ENCODE data around the gene SPESP1.
"Not testable (repeated sequence)": the region's sequence is repeated elsewhere in the genome, so short reads cannot be mapped to it uniquely, and the experiment has no call there.

Gene SPESP1

DNA sequence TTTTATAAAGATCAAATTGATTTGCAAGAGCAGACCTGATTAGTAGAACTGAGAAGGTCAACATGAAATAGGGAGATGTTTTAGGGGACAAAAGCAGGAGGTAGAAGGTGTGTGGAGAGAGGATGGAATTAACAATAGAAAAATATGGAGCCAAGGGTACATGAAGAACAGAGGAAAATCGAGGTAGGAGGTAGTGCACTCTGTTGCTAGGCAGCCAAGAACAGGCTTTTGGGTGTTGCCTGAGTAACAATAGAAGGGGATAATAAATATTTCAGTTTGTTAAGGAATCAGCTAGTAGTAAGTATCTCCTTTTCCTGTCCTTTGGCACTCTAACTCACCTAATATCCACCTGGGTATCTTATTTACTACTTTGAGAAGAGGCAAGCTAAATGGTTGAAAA is 9.2 kb downstream of the SPESP1 start:
- TF ChIP-seq, protein P1, sequence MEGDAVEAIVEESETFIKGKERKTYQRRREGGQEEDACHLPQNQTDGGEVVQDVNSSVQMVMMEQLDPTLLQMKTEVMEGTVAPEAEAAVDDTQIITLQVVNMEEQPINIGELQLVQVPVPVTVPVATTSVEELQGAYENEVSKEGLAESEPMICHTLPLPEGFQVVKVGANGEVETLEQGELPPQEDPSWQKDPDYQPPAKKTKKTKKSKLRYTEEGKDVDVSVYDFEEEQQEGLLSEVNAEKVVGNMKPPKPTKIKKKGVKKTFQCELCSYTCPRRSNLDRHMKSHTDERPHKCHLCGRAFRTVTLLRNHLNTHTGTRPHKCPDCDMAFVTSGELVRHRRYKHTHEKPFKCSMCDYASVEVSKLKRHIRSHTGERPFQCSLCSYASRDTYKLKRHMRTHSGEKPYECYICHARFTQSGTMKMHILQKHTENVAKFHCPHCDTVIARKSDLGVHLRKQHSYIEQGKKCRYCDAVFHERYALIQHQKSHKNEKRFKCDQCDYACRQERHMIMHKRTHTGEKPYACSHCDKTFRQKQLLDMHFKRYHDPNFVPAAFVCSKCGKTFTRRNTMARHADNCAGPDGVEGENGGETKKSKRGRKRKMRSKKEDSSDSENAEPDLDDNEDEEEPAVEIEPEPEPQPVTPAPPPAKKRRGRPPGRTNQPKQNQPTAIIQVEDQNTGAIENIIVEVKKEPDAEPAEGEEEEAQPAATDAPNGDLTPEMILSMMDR (IDR thresholded peaks at IDR 0.05; ENCODE audit: low read depth, low read length, missing control alignments), result no peak
- in situ Hi-C loops (cut with HindIII; ENCODE audit: low sequenced_read_pairs), result no loop called here
- DNase-seq (ENCODE audit: low read depth), result no peak
- H3K4me3 ChIP-seq (ENCODE audit: low read depth, low read length), result no peak overlapping the region

DNA sequence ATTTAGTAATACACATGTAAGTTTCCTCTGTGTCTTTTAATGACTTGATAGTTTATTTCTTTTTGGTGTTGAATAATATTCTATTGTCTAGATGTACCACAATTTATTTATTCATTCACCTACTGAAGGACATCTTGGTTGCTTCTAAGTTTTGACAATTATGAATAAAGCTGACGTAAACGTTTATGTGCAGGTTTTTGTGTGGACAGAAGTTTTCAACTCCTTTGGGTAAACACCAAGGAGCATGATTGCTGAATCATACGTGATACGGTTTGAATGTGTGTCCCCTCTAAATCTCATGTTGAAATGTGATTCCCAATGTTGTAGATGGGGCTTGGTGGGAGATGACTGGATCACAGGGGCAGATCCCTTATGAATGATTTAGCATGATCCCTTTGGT is 21.5 kb downstream of the SPESP1 start:
- no peak for DNase-seq (ENCODE audit: low read depth)
- H3K4me3 ChIP-seq (ENCODE audit: low read depth, low read length), result no peak overlapping the region
- TF ChIP-seq, protein P1 (IDR thresholded peaks at IDR 0.05; ENCODE audit: low read depth, low read length, missing control alignments), result no peak
- in situ Hi-C loops (cut with HindIII; ENCODE audit: low sequenced_read_pairs), result no loop called here

DNA sequence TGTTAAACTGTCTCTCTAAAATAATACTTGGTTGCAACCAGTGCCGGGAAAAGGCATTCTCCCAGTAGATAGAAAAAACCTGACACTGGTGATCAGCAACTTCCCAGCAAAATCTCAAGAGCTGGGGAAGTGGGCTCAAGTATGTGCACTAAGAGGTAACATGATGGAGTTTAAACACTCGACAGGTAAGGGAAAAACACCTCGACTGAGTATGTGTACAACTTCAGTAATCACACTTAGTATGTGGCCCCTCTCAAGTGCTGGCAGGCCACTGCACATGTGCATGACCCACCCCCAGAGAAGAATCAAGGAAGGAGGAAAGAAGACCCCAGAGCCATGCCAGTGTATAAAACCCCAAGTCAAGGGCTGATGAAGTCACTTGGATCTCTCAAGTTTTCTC is 27.4 kb downstream of the SPESP1 start:
- TF ChIP-seq, protein P1 (IDR thresholded peaks at IDR 0.05; ENCODE audit: low read depth, low read length, missing control alignments), result no peak
- H3K4me3 ChIP-seq (ENCODE audit: low read depth, low read length), result no peak overlapping the region
- no peak for DNase-seq (ENCODE audit: low read depth)
- in situ Hi-C loops (cut with HindIII; ENCODE audit: low sequenced_read_pairs), result no loop called here

DNA sequence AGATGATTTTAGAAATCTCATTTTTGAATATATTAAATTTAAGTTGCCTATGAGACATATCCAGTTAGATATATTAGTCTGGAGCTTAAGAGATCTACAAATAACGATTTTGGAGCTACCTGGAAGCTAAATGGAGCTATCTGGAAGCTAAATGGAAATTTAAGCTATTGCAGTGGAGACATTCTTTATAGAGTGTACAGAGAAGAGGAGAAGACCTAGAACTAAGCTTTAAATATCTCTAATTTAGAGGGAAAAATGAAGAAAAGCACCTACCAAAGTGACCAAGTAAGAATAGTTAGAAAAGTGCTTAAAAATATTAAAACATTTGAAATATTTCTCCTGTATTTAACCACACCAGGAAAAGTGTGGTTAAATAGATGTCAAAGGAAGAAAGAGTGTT is 28.3 kb downstream of the SPESP1 start:
- no peak overlapping the region for H3K4me3 ChIP-seq (ENCODE audit: low read depth, low read length)
- TF ChIP-seq, protein P1 (IDR thresholded peaks at IDR 0.05; ENCODE audit: low read depth, low read length, missing control alignments), result no peak
- no peak for DNase-seq (ENCODE audit: low read depth)
- in situ Hi-C loops (cut with HindIII; ENCODE audit: low sequenced_read_pairs), result no loop called here

DNA sequence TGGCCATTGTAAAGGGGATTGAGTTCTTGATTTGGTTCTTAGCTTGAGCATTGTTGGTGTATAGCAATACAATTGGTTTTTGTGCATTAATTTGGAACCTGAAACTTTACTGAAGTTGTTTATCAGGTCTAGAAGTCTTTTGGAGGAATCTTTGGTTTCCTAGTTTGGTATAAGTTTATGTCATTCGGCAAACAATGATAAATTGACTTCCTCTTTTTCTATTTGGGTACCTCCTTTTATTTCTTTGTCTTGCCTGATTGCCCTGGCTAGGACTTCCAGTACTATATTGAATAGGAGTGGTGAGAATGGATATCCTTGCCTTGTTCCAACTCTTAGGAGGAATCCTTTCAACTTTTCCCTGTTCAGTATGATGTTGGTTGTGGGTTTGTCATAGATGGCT is 32.1 kb downstream of the SPESP1 start:
- no peak overlapping the region for H3K4me3 ChIP-seq (ENCODE audit: low read depth, low read length)
- in situ Hi-C loops (cut with HindIII; ENCODE audit: low sequenced_read_pairs), result no loop called here
- DNase-seq (ENCODE audit: low read depth), result no peak
- TF ChIP-seq, protein P1 (IDR thresholded peaks at IDR 0.05; ENCODE audit: low read depth, low read length, missing control alignments), result no peak

DNA sequence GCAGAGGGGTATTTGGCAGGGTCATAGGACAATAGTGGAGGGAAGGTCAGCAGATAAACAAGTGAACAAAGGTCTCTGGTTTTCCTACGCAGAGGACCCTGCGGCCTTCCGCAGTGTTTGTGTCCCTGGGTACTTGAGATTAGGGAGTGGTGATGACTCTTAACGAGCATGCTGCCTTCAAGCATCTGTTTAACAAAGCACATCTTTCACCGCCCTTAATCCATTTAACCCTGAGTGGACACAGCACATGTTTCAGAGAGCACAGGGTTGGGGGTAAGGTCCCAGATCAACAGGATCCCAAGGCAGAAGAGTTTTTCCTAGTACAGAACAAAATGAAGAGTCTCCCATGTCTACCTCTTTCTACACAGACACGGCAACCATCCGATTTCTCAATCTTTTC is 33.4 kb downstream of the SPESP1 start:
- in situ Hi-C loops (cut with HindIII; ENCODE audit: low sequenced_read_pairs); DNase-seq (ENCODE audit: low read depth); H3K4me3 ChIP-seq (ENCODE audit: low read depth, low read length): not testable (repeated sequence)

DNA sequence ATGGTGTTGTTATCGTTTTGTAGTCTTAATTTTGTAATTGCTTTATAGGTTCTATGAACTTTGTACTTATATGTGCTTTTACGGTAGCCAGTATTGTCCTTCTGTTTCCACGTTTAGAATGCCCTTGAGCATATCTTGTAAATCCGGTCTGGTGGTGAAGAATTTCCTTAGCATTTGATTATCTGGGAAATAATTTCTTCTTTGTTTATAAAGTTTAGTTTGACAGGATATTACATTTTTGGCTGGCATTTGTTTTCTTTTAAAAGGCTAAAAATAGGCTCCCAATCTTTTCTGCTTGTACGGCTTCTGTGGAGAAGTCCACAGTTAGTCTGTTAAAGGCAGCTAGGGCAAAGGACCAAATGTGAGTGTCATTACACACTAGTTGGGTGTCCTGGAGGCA is 36.7 kb downstream of the SPESP1 start:
- in situ Hi-C loops (cut with HindIII; ENCODE audit: low sequenced_read_pairs), result no loop called here
- TF ChIP-seq, protein P1 (IDR thresholded peaks at IDR 0.05; ENCODE audit: low read depth, low read length, missing control alignments), result no peak
- DNase-seq (ENCODE audit: low read depth), result no peak
- no peak overlapping the region for H3K4me3 ChIP-seq (ENCODE audit: low read depth, low read length)
